ENCODE results near the gene CRTC2.
"Not testable (repeated sequence)": the region's sequence is repeated elsewhere in the genome, so short reads cannot be mapped to it uniquely, and the experiment has no call there.

Gene CRTC2, protein sequence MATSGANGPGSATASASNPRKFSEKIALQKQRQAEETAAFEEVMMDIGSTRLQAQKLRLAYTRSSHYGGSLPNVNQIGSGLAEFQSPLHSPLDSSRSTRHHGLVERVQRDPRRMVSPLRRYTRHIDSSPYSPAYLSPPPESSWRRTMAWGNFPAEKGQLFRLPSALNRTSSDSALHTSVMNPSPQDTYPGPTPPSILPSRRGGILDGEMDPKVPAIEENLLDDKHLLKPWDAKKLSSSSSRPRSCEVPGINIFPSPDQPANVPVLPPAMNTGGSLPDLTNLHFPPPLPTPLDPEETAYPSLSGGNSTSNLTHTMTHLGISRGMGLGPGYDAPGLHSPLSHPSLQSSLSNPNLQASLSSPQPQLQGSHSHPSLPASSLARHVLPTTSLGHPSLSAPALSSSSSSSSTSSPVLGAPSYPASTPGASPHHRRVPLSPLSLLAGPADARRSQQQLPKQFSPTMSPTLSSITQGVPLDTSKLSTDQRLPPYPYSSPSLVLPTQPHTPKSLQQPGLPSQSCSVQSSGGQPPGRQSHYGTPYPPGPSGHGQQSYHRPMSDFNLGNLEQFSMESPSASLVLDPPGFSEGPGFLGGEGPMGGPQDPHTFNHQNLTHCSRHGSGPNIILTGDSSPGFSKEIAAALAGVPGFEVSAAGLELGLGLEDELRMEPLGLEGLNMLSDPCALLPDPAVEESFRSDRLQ

GRCh38 chr1:153958111-153958960, at the start of gene CRTC2:
Gene CRTC2 (minus strand): TSS chr1:153958612. CDS start chr1:153958497, 115 bp downstream.
- Histone ChIP-seq H3K79me2 (ENCODE audit: insufficient read depth, low read length) (peaks cover 79% of the 10 kb centered on the region), H2AFZ (ENCODE audit: low read depth, low read length) (peak within 1 kb of the TSS; percentile 93), H3K27me3 (ENCODE audit: insufficient read depth, low read length, poor library complexity) (no peaks in the 10 kb centered on the region), H3K4me2 (ENCODE audit: insufficient read depth, low read length) (peak within 1 kb of the TSS; percentile 87), H3K9me3 (ENCODE audit: insufficient read depth, low read length, severe bottlenecking) (no peaks in the 10 kb centered on the region), H3K27ac (ENCODE audit: low read length) (peak within 1 kb of the TSS; percentile 90), H3K9ac (ENCODE audit: low read depth, low read length) (peak within 1 kb of the TSS; percentile 96), H3K4me1 (ENCODE audit: insufficient read depth, low read length) (peaks cover 59% of the 10 kb centered on the region), H3K36me3 (ENCODE audit: insufficient read depth, low read length) (peaks cover 49% of the 10 kb centered on the region), H4K20me1 (ENCODE audit: insufficient read depth, low read length) (peaks cover 46% of the 10 kb centered on the region), H3K4me3 (ENCODE audit: low read depth in 1 of 2, low read length in 2 of 2) (peak within 1 kb of the TSS; percentile 94 to 100)
- DNase-seq (peak; percentile 99), ATAC-seq (ENCODE audit: insufficient read depth, low read depth) (peak; percentile 88)
- TF ChIP-seq EZH2 (IDR thresholded peaks at IDR 0.05; ENCODE audit: borderline replicate concordance, low read depth, low read length, severe bottlenecking) = no peak
- TF ChIP-seq, protein P1, sequence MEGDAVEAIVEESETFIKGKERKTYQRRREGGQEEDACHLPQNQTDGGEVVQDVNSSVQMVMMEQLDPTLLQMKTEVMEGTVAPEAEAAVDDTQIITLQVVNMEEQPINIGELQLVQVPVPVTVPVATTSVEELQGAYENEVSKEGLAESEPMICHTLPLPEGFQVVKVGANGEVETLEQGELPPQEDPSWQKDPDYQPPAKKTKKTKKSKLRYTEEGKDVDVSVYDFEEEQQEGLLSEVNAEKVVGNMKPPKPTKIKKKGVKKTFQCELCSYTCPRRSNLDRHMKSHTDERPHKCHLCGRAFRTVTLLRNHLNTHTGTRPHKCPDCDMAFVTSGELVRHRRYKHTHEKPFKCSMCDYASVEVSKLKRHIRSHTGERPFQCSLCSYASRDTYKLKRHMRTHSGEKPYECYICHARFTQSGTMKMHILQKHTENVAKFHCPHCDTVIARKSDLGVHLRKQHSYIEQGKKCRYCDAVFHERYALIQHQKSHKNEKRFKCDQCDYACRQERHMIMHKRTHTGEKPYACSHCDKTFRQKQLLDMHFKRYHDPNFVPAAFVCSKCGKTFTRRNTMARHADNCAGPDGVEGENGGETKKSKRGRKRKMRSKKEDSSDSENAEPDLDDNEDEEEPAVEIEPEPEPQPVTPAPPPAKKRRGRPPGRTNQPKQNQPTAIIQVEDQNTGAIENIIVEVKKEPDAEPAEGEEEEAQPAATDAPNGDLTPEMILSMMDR (IDR thresholded peaks at IDR 0.05; ENCODE audit: borderline replicate concordance, extremely low read depth, low read length, poor library complexity, severe bottlenecking) = no peak

DNA sequence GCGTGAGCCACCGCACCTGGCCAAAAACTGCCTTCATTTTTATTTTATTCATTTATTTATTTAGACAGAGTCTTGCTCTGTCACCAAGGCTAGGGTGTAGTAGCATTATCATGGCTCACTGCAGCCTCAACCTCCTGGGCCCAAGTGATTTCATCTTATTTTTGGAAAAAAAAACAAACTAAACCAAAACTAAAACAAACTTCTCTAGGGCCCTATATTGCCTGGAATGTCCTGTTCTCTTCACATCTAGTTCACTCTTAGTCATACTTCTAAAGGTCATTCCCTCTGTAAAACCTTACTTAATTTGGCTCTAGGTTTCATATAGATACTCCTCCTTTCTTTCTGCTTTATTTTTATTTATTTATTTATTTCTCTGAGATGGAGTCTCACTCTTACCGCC, 47.7 kb upstream of the CRTC2 start:
- no peak for ATAC-seq (ENCODE audit: insufficient read depth, low read depth)
- Histone ChIP-seq H3K36me3 (ENCODE audit: insufficient read depth, low read length) (no peaks in the 10 kb centered on the region), H3K9me3 (ENCODE audit: insufficient read depth, low read length, severe bottlenecking) (no peaks in the 10 kb centered on the region), H4K20me1 (ENCODE audit: insufficient read depth, low read length) (no peaks in the 10 kb centered on the region), H2AFZ (ENCODE audit: low read depth, low read length) (no peak overlapping the region), H3K4me3 (ENCODE audit: low read depth in 1 of 2, low read length in 2 of 2) (no peak overlapping the region), H3K27me3 (ENCODE audit: insufficient read depth, low read length, poor library complexity) (no peaks in the 10 kb centered on the region), H3K79me2 (ENCODE audit: insufficient read depth, low read length) (no peaks in the 10 kb centered on the region), H3K9ac (ENCODE audit: low read depth, low read length) (no peak overlapping the region), H3K4me1 (ENCODE audit: insufficient read depth, low read length) (no peaks in the 10 kb centered on the region), H3K27ac (ENCODE audit: low read length) (no peak overlapping the region), H3K4me2 (ENCODE audit: insufficient read depth, low read length) (no peak overlapping the region)
- TF ChIP-seq EZH2 (IDR thresholded peaks at IDR 0.05; ENCODE audit: borderline replicate concordance, low read depth, low read length, severe bottlenecking) = no peak
- TF ChIP-seq, protein P1 (IDR thresholded peaks at IDR 0.05; ENCODE audit: borderline replicate concordance, extremely low read depth, low read length, poor library complexity, severe bottlenecking) = no peak
- no peak for DNase-seq

DNA sequence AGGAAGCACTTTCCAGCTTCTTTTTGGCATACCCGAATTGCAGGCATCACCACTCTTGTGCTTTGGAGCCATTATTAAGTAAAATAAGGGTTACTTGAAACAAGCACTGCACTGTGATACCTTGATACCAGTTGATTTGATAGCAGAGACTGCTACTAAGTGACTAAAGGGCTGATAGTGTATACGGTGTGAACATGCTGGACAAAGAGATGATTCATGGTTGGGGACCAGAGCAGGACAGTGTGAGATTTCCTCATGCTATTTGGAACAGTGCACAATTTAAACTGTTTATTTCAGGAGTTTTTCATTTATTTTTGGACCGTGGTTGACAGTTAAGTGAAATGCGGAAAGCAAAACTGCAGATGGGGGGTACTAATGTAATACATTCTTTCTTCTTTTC, 42.0 kb upstream of the CRTC2 start:
- ATAC-seq (ENCODE audit: insufficient read depth, low read depth) (no peak), DNase-seq (no peak)
- Histone ChIP-seq H3K36me3 (ENCODE audit: insufficient read depth, low read length) (peaks cover 3% of the 10 kb centered on the region; the same call in 1 of the 2 replicates), H3K9me3 (ENCODE audit: insufficient read depth, low read length, severe bottlenecking) (no peaks in the 10 kb centered on the region), H2AFZ (ENCODE audit: low read depth, low read length) (no peak overlapping the region), H3K9ac (ENCODE audit: low read depth, low read length) (no peak overlapping the region), H3K4me3 (ENCODE audit: low read depth in 1 of 2, low read length in 2 of 2) (no peak overlapping the region), H3K27ac (ENCODE audit: low read length) (no peak overlapping the region), H3K4me2 (ENCODE audit: insufficient read depth, low read length) (no peak overlapping the region), H3K4me1 (ENCODE audit: insufficient read depth, low read length) (no peaks in the 10 kb centered on the region), H3K79me2 (ENCODE audit: insufficient read depth, low read length) (no peaks in the 10 kb centered on the region), H4K20me1 (ENCODE audit: insufficient read depth, low read length) (no peaks in the 10 kb centered on the region), H3K27me3 (ENCODE audit: insufficient read depth, low read length, poor library complexity) (no peaks in the 10 kb centered on the region)
- no peak for TF ChIP-seq EZH2 (IDR thresholded peaks at IDR 0.05; ENCODE audit: borderline replicate concordance, low read depth, low read length, severe bottlenecking)
- TF ChIP-seq, protein P1 (IDR thresholded peaks at IDR 0.05; ENCODE audit: borderline replicate concordance, extremely low read depth, low read length, poor library complexity, severe bottlenecking) = no peak

DNA sequence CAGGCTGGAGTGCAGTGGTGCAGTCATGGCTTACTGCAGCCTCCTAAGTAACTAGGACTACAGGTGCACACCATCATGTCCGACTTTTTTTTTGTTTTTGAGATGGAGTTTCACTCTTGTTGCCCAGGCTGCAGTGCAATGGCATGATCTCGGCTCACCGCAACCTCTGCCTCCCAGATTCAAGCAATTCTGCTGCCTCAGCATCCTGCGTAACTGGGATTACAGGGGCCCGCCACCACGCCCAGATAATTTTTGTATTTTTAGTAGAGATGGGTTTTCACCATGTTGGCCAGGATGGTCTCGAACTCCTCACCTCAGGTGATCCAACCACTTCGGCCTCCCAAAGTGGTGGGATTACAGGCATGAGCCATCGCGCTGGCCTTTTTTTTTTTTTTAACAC, 38.5 kb upstream of the CRTC2 start:
- not testable (repeated sequence) for H3K4me3 ChIP-seq (ENCODE audit: low read depth in 1 of 2, low read length in 2 of 2); H2AFZ ChIP-seq (ENCODE audit: low read depth, low read length); H4K20me1 ChIP-seq (ENCODE audit: insufficient read depth, low read length); H3K27me3 ChIP-seq (ENCODE audit: insufficient read depth, low read length, poor library complexity); H3K9ac ChIP-seq (ENCODE audit: low read depth, low read length); H3K9me3 ChIP-seq (ENCODE audit: insufficient read depth, low read length, severe bottlenecking); H3K27ac ChIP-seq (ENCODE audit: low read length); ATAC-seq (ENCODE audit: insufficient read depth, low read depth); H3K79me2 ChIP-seq (ENCODE audit: insufficient read depth, low read length); H3K4me2 ChIP-seq (ENCODE audit: insufficient read depth, low read length); DNase-seq
- H3K4me1 ChIP-seq (ENCODE audit: insufficient read depth, low read length) = peaks cover 11% of the 10 kb centered on the region
- H3K36me3 ChIP-seq (ENCODE audit: insufficient read depth, low read length) = peaks cover 35% of the 10 kb centered on the region
